Measurements from ENCODE around the gene SECISBP2.
"Not testable (repeated sequence)": the region's sequence is repeated elsewhere in the genome, so short reads cannot be mapped to it uniquely, and the experiment has no call there.

The SECISBP2 gene

GRCh38 chr9:89309608-89310474 is 8.5 kb upstream of the SECISBP2 start:
- no peak for DNase-seq

- DNase-seq = peak; percentile 100
Measured at GRCh38 chr9:89310475-89311345, 7.6 kb upstream of the SECISBP2 start, which contains the start of gene CKS2. CKS2 (plus strand) TSS chr9:89311195; CDS start chr9:89311293, 98 bp downstream.

- no peak for DNase-seq
Measured at GRCh38 chr9:89311346-89312221, 6.7 kb upstream of the SECISBP2 start.

- DNase-seq = peak; percentile 26
Measured at GRCh38 chr9:89312222-89312571, 6.1 kb upstream of the SECISBP2 start.

- peak; percentile 13 for DNase-seq
Measured at GRCh38 chr9:89313842-89314241, 4.5 kb upstream of the SECISBP2 start.

- no peak for DNase-seq
Measured at GRCh38 chr9:89314955-89315354, 3.3 kb upstream of the SECISBP2 start.

- DNase-seq = no peak
Measured at GRCh38 chr9:89315482-89315881, 2.8 kb upstream of the SECISBP2 start.

GRCh38 chr9:89317282-89317681 is 1.0 kb upstream of the SECISBP2 start:
- DNase-seq = peak; percentile 74

GRCh38 chr9:89319015-89319905 is 960 bp downstream of the SECISBP2 start:
- DNase-seq = no peak

GRCh38 chr9:89323390-89323789 is 5.1 kb downstream of the SECISBP2 start:
- no peak for DNase-seq

GRCh38 chr9:89325733-89326132 is 7.4 kb downstream of the SECISBP2 start:
- DNase-seq = no peak

GRCh38 chr9:89328064-89328463 is 9.8 kb downstream of the SECISBP2 start:
- no peak for DNase-seq

GRCh38 chr9:89329917-89330316 is 11.6 kb downstream of the SECISBP2 start:
- no peak for DNase-seq

- DNase-seq = no peak
Measured at GRCh38 chr9:89330513-89330912, 12.2 kb downstream of the SECISBP2 start.

- DNase-seq = no peak
Measured at GRCh38 chr9:89339807-89340206, 21.5 kb downstream of the SECISBP2 start.

GRCh38 chr9:89340332-89340731 is 22.0 kb downstream of the SECISBP2 start:
- no peak for DNase-seq

GRCh38 chr9:89342213-89342612 is 23.9 kb downstream of the SECISBP2 start:
- no peak for DNase-seq

GRCh38 chr9:89342948-89343347 is 24.6 kb downstream of the SECISBP2 start:
- no peak for DNase-seq

GRCh38 chr9:89343812-89344211 is 25.5 kb downstream of the SECISBP2 start:
- not testable (repeated sequence) for DNase-seq

GRCh38 chr9:89345476-89345875 is 27.2 kb downstream of the SECISBP2 start:
- DNase-seq = no peak

GRCh38 chr9:89346696-89347095 is 28.4 kb downstream of the SECISBP2 start:
- no peak for DNase-seq

GRCh38 chr9:89347651-89348050 is 29.4 kb downstream of the SECISBP2 start:
- DNase-seq = no peak

All from MV-4-11 (cell line).